ENCODE measurements around the gene C20orf144.

Gene C20orf144

GRCh38 chr20:33647603-33648395 lies 14.3 kb upstream of the C20orf144 start:
- Histone ChIP-seq H3K9me3 (ENCODE audit: insufficient read depth, low read length) (no peaks in the 10 kb centered on the region), H3K4me1 (ENCODE audit: low read length) (peaks cover 22% of the 10 kb centered on the region), H4K20me1 (ENCODE audit: insufficient read depth, low read length) (no peaks in the 10 kb centered on the region), H3K27me3 (ENCODE audit: low read depth, low read length) (no peaks in the 10 kb centered on the region), H2AFZ (ENCODE audit: low read depth, low read length) (no peak overlapping the region), H3K4me3 (ENCODE audit: low read length) (no peak overlapping the region), H3K9ac (ENCODE audit: low read length) (no peak overlapping the region), H3K4me2 (ENCODE audit: low read length) (no peak overlapping the region), H3K27ac (ENCODE audit: low read length) (no peak overlapping the region), H3K36me3 (replicated peaks; ENCODE audit: low read depth, low read length) (peaks cover 17% of the 10 kb centered on the region), H3K79me2 (ENCODE audit: low read length) (no peaks in the 10 kb centered on the region)
- TF ChIP-seq, protein P1, sequence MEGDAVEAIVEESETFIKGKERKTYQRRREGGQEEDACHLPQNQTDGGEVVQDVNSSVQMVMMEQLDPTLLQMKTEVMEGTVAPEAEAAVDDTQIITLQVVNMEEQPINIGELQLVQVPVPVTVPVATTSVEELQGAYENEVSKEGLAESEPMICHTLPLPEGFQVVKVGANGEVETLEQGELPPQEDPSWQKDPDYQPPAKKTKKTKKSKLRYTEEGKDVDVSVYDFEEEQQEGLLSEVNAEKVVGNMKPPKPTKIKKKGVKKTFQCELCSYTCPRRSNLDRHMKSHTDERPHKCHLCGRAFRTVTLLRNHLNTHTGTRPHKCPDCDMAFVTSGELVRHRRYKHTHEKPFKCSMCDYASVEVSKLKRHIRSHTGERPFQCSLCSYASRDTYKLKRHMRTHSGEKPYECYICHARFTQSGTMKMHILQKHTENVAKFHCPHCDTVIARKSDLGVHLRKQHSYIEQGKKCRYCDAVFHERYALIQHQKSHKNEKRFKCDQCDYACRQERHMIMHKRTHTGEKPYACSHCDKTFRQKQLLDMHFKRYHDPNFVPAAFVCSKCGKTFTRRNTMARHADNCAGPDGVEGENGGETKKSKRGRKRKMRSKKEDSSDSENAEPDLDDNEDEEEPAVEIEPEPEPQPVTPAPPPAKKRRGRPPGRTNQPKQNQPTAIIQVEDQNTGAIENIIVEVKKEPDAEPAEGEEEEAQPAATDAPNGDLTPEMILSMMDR (IDR thresholded peaks at IDR 0.05; ENCODE audit: low read depth, low read length), result no peak
- no peak for TF ChIP-seq EZH2phosphoT487 (IDR thresholded peaks at IDR 0.05; ENCODE audit: low read depth)

DNA sequence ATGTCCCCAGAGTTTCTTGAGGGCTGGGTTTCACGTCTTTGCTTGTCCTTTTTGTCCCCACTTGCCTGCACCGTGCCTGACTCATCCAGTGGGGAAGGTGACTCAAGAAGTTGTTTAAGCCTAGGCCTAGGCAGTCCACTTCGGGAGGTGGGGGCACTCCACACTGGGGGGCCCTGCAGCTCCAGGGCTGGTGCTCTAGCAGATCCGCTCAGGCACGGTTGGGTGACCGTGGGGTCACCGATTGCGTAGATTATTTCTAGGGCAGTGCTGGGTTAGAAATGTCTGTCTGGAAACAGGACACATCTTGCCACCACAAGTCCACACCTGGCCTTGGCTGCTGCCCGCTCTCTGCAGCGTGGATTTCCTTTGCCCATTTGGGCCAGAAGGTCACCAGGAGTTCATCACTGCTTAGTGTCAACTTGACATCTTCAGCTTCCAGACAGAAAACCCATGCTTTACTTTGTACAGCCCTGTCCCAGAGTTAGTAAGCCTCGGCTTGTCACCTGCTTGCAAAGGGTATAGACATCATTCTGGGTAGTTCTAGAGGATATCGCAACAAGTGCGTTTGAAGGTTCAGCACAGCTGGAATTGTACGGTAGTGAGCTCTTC lies 13.6 kb upstream of the C20orf144 start:
- no peak overlapping the region for H3K27ac ChIP-seq (ENCODE audit: low read length)
- no peak overlapping the region for H3K4me3 ChIP-seq (ENCODE audit: low read length)
- no peak for TF ChIP-seq EZH2phosphoT487 (IDR thresholded peaks at IDR 0.05; ENCODE audit: low read depth)
- TF ChIP-seq, protein P1 (IDR thresholded peaks at IDR 0.05; ENCODE audit: low read depth, low read length), result no peak
- peaks cover 17% of the 10 kb centered on the region for H3K36me3 ChIP-seq (replicated peaks; ENCODE audit: low read depth, low read length)
- H3K4me2 ChIP-seq (ENCODE audit: low read length), result no peak overlapping the region
- no peaks in the 10 kb centered on the region for H3K27me3 ChIP-seq (ENCODE audit: low read depth, low read length)
- H2AFZ ChIP-seq (ENCODE audit: low read depth, low read length), result no peak overlapping the region
- H3K9ac ChIP-seq (ENCODE audit: low read length), result no peak overlapping the region
- no peaks in the 10 kb centered on the region for H3K79me2 ChIP-seq (ENCODE audit: low read length)
- peaks cover 29% of the 10 kb centered on the region for H3K4me1 ChIP-seq (ENCODE audit: low read length)
- H4K20me1 ChIP-seq (ENCODE audit: insufficient read depth, low read length), result no peaks in the 10 kb centered on the region
- no peaks in the 10 kb centered on the region for H3K9me3 ChIP-seq (ENCODE audit: insufficient read depth, low read length)

DNA sequence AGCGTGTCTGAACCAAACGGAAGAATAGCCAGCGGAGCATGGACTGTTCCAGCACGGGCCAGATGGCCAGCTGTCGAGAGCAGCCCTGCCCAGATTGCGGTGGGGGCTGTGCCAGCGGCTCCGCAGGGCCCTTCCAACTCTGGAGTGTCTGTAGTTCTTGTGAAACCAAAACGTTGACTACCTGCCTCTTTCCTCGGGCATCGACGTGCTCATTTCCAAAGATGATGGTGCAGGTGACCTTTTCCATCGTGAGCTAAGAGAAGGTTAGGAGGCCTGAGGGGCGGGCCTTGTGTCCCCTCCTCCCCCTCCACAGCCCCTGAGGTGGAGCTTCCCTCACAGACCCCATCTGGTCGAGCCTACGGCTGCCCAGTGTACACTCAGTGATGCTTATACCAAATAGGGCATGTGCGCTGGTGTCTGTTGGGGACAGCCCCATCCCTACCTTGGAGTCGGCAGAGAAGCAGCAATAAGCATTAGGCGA lies 12.9 kb upstream of the C20orf144 start:
- Histone ChIP-seq H3K9me3 (ENCODE audit: insufficient read depth, low read length) (no peaks in the 10 kb centered on the region), H3K4me1 (ENCODE audit: low read length) (peaks cover 36% of the 10 kb centered on the region), H3K4me3 (ENCODE audit: low read length) (no peak overlapping the region), H3K36me3 (replicated peaks; ENCODE audit: low read depth, low read length) (peaks cover 17% of the 10 kb centered on the region), H2AFZ (ENCODE audit: low read depth, low read length) (no peak overlapping the region), H3K4me2 (ENCODE audit: low read length) (no peak overlapping the region), H3K79me2 (ENCODE audit: low read length) (no peaks in the 10 kb centered on the region), H3K27me3 (ENCODE audit: low read depth, low read length) (no peaks in the 10 kb centered on the region), H4K20me1 (ENCODE audit: insufficient read depth, low read length) (no peaks in the 10 kb centered on the region), H3K27ac (ENCODE audit: low read length) (no peak overlapping the region), H3K9ac (ENCODE audit: low read length) (no peak overlapping the region)
- TF ChIP-seq, protein P1 (IDR thresholded peaks at IDR 0.05; ENCODE audit: low read depth, low read length), result no peak

DNA sequence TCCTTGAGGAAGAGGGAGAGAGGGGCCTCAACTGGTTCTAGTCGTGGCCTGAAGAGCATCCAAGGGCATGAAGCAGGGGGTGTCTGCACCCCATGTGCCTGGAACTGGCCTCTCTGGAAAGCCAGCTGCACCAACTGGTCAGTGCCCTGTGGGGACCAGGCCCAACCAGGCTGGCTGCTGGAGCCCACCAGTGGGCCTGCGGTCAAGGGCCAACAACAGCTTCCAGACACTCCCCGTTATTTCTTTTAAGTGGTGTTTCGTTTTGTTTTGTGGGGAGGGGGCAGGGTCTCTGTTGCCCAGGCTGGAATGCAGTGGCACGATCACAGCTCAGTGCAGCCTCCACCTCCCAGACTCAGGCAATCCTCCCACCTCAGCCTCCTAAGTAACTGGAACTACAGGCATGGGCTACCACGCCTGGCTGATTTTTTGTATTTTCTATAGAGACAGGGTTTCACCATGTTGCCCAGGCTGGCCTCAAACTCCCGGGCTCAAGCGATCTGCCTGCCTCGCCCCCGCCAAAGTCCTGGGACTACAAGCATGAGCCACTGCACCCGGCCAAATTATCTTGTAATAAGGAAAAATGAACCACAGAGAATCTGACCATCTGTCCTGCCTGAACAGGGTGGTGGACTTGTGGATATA lies 11.9 kb upstream of the C20orf144 start:
- H3K4me2 ChIP-seq (ENCODE audit: low read length), result no peak overlapping the region
- H4K20me1 ChIP-seq (ENCODE audit: insufficient read depth, low read length), result no peaks in the 10 kb centered on the region
- no peaks in the 10 kb centered on the region for H3K27me3 ChIP-seq (ENCODE audit: low read depth, low read length)
- H3K79me2 ChIP-seq (ENCODE audit: low read length), result no peaks in the 10 kb centered on the region
- H3K27ac ChIP-seq (ENCODE audit: low read length), result no peak overlapping the region
- peaks cover 7% of the 10 kb centered on the region for H3K36me3 ChIP-seq (replicated peaks; ENCODE audit: low read depth, low read length)
- H3K9me3 ChIP-seq (ENCODE audit: insufficient read depth, low read length), result no peaks in the 10 kb centered on the region
- peaks cover 36% of the 10 kb centered on the region for H3K4me1 ChIP-seq (ENCODE audit: low read length)
- no peak overlapping the region for H3K4me3 ChIP-seq (ENCODE audit: low read length)
- TF ChIP-seq EZH2phosphoT487 (IDR thresholded peaks at IDR 0.05; ENCODE audit: low read depth), result no peak
- TF ChIP-seq, protein P1 (IDR thresholded peaks at IDR 0.05; ENCODE audit: low read depth, low read length), result no peak
- H3K9ac ChIP-seq (ENCODE audit: low read length), result no peak overlapping the region
- H2AFZ ChIP-seq (ENCODE audit: low read depth, low read length), result no peak overlapping the region

All from OCI-LY3 (cell line).